HG03460 (cell line): ENCODE data around the gene HS3ST3B1.

Experiments
- ATAC-seq: cut with Tn5 transposase; IDR thresholded peaks from one replicate; pipeline ENCODE4 v1.9.1; 2021; ENCODE audit not compliant: unreplicated experiment

The HS3ST3B1 gene

DNA sequence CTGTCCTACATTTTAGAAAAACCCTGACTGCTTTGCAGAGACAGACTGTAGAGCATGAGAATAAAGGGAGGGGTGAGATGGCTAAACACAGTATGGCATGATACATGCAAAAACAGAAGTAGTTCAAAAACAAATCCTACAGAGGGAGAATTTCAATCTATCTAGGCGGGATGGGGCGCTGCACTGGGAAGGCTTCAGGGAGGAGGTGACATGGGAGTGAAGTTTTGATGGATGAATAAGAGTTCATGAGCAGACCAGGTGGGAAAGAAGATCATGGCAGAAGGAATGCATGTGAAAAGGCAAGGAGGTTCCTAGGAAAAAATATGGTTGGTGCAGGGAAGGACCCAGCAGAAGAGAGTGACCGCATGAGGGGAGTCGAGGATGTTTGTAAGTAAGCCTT is 19.2 kb downstream of the HS3ST3B1 start:
- no peak for ATAC-seq

DNA sequence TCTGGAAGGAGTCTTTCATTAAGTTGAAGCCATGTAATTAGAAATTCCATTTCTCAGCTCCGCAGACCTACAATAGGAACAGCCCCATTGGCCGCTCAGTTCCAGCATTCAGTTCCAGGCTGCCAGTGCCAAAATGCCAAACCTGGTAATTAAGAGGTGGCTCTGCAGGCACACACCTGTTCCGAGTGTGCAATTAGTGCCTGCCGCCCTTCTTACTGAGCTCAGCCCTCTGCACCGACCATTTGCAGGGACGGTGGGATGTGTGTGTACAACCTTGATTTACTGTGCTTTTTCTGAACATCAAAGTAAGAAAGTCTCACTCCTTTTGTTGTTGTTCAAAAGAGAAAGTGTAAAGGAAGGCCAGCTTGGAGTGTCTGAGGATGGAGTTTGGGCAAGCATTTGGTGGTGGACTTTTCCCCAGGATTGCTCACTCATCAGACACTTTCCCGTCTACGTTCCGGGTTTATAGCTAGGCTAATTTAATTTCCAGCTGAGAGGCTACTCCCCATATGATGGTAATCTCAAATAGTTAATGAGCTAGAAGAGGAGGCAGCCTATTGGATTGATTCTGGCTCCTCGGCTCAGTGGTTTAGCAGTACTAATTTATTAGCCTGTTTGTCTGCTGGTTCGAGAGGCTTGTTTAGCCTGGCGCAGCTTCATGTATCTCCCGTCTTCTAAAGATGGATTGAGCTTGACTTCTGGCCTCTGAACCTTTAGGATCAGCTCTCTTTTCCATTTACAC is 20.0 kb downstream of the HS3ST3B1 start:
- ATAC-seq: no peak

DNA sequence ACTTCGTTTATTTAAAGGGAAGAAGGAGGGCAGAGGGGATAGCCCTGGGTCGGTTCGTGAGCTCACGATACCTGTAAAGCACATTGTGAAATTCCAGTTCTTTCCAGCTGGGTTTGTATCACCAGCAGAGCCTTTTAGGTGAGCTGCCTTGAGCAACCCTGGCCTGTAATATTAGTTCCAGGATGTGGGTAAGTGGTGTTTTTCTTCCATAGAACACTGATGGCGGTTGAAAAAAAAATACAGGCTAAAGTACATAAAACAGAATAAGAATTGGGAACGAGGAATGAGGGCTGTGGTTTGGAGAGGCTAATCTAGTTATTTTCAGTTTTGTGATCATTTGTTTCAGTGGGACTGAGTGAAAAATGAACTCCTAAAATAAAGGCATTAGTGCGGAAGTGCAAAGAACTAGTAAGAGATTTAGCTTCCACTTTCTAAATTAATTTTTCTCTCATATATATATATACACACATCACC is 20.6 kb downstream of the HS3ST3B1 start:
- no peak for ATAC-seq

DNA sequence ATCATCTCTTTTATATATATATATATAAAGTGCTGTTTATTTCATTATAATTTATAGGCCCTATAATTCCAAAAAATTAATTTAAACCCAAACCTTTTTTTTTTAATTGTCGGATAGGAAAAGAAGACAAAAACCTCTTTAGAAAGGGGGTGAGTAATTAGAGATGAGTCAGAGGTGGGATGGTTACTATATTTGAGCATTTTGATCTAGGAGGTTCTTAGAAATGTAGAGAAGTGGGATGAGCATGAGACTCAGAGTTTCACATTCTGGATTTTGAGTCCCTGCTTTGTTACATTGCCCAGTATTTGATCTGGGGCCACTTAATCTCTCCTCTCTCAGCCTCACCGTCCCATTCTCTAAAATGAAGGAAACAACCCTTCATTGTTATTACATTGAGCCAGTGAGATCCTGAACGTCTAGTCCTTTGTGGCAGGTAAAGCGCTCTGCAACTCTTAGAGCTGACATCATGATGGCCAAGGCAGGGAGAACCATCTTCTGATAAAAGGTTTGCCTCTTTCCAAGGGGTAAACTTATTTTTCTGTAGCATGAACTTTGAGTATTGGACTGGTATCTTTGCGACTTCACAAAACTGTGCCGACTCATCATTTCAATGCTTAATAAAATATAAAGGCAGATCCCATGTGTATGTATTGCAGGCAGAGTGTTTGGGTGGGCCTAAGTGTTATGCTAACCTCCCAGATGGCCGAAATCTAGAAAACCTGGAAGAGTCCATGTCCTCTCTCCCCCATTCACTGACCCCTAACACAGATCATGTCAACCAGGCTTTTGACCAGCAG is 21.3 kb downstream of the HS3ST3B1 start:
- no peak for ATAC-seq

DNA sequence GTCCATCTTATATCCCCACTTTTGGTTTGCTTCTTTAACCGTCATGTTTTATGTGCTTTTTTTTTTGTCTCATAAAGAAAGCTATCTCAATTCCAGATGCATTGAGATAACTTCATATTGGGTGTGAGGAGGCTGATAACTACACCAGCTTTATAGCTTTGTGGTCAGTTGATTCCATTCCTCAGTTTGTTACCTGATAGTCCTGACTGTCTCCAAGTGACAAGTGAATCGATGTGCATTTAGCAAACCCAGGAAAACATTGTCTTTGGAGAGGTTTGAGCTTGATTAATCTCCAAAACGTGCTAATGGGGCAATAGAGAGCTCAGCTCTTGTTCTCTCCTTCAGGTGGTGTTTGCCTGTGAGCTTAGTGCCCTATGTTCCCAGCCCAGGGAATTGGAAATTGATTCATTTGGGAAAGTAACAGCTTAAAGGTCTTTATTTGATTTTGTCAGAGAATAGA is 22.7 kb downstream of the HS3ST3B1 start:
- ATAC-seq: no peak

DNA sequence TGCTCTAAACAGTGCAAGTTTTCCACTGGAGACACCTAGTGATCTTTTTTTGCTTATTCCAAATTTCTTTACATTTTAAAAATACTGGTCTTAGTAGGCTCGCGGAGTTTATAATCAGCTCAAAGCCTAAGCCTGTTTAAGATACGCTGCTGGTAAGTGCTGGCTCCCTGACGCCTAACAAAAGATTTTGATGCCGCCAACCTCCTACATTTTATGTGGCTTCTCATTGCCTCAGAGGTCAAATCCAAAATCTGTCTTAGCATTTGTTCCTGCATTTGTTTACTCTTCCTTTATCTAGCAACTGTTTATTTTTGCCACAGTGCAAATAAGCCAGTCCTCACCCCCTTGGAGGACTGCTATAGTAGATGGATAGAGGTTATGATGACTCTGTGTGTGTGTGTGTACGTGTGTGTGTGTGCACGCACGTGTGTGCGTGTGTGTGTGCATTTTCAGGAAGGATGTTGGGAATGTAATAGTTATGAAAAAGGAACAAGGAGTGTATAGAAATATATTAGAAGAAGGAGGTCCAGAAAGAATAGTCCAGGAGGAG is 24.8 kb downstream of the HS3ST3B1 start:
- ATAC-seq: no peak

DNA sequence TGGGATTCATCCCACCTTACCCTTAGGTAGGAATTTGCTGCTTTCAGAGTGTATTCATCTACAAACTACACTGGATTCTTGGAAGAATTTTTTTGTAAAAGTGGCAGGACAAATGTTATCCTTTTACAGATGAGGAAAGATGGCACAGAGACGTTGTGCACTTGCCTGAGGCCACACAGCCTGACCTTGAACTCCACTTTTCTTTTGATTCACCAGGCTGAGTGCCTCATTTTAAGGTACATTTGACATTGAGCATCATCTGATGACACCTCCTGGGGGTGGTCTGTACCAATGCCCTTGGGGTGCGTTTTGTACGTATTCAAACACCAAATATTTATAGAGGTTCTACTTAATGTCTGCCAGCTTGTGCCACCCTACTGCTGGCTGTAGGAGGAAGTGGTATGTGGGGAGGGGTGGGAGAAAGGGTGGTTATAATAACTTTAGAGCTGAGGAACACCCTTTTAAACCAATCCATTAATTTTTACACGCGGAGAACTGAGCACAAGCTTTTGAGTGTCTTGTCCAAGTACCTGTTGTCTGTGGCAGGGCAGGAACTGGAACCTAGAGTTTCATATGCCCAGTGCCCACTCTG is 29.1 kb downstream of the HS3ST3B1 start:
- no peak for ATAC-seq

DNA sequence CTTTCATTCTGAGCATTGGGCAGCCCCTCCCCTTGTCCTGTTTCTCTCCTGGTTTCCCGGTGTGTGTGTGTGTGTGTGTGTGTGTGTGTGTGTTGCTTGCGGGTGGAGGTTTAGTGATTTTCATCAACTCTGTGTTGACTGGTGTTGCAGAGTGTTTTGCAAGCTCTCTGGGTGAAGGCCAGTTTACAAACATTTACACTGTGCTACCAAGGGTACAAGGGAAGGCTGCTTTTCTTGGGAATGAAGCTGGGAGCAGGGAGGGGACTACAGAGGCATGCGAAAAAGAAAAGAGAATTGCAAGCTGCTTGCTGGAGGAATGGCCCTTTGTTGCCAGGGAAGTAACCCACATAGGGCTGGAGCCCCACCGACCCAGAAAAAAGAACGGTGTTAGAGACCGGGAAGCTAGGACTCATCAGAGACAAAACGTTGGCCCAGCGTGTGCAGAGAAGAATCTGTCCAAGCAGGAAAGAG is 29.6 kb downstream of the HS3ST3B1 start:
- no peak for ATAC-seq

DNA sequence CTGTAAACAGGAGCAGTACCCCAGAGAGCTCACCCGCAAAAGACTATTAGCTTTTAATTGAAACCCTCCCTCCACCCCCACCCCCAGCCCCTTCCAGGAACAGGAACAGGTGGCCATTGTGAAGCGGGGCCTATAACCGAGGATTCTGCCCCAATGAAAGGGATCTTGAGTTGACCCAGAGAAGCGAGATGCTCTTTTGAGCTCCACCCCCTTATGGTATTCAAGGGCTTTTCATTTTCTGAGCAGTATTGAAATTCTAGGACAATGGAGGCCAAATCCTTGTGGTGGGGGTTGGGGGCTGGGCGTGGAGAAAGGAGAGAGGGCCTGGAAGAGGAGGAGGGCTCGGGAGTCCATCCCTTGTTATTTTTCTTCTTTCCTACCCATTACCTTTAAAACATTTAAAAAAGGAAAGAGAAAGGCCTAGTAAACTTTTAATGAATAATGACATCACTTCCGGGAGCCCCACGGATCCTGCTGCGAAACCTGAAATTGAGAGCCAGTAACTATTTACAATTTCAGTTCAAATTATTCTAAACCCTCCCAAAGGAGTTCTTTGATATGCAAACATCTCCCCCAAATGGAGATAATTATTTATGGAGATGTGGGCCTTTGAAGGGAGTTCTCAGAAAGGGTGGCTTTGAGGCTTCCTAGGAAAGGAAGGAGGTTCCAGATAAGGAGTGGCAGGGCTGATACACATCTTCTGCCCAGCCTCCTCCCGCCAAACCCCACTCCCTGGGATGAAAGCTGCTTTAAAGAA is 30.5 kb downstream of the HS3ST3B1 start:
- ATAC-seq: no peak

DNA sequence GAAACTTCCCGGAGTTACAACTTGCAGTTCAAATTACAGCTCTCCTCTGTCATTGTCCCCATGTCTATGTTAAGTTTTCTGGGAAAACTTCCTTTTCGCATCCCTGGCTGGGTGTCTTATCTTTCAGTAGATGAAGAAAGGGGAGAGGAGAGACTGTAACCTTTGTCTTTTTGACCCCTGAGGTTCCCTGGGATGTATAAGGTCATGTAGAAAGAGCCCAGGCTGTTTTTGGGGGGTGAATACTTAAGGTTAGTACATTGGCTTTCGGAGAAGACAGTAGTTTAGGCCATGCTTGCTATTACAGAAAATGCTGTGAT is 31.1 kb downstream of the HS3ST3B1 start:
- no peak for ATAC-seq

DNA sequence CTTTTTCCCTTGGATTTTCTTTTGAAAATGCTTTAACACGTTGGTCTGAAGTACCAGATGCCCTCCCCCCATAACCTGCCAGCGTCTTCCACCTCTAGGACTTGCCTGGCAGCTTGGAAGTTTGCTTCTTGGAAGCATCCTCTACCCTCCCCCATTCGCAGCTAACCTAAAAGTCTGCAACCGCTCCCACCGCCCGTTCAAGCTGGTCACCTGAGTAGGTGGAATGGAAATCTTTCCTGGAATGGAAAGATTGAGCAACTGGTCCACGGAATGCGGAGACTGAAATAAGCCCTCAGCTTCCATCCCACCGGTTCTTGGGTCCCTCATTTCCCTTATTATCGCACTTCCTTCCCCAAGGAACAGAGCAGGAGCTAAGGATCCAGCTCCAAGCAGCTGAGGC is 31.4 kb downstream of the HS3ST3B1 start:
- ATAC-seq: no peak

DNA sequence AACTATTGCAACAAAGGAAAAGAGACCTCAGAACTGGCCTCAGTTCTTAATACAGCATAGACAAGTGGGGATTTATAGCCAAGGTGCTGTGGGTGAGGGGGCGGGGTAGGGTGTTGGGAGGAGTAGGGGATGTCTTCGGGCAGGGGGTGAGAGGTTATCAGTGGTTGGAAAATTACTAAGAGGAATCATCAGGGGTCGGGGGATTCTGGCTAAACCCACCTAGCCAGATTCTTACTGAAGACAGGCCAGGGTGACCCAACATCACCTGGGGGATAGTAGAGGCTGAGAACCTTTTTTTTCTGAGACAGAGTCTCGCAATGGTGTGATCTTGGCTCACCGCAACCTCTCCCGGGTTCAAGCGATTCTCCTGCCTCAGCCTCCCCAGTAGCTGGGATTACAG is 32.6 kb downstream of the HS3ST3B1 start:
- no peak for ATAC-seq

DNA sequence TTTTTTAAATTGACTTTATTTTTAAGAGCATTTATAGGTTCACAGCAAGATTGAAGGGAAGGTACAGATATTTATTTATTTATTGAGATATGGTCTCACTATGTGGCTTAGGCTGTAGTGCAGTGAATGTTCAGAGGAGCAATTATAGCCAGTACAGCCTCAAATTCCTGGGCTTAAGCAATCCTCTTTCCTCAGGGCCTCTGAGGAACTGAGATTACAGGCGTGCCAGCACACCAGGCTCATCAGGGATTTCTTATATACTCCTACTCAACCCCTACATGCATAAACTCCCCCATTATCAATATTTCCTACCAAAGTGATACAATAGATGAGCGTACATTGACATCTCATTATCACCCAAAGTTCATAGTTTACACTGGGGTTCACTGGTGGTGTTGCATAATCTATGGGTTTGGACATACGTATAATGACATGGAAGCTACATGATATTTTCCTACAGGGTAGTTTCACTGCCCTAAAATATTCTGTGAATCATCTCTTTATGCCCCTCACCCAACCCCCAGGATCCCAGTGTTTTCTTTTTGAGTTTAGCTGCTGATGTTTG is 33.5 kb downstream of the HS3ST3B1 start:
- ATAC-seq: no peak

DNA sequence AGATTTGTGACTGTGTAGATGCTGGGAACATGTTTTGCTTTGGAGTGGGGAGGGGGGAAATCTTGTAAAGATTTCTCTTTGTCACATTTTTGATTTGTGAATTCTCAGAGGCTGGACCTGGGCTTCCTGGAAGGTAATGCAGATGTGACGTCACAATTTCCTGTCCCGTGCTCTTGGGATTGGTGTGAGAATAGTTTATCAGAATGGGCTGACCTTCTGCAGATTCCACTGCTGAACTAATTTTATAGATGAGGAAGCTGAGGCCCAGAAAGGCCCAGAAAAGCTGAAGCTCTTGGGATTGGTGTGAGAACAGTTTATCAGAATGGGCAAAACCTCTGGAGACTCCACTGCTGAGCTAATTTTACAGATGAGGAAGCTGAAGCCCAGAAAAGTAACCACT is 34.0 kb downstream of the HS3ST3B1 start:
- ATAC-seq: no peak

DNA sequence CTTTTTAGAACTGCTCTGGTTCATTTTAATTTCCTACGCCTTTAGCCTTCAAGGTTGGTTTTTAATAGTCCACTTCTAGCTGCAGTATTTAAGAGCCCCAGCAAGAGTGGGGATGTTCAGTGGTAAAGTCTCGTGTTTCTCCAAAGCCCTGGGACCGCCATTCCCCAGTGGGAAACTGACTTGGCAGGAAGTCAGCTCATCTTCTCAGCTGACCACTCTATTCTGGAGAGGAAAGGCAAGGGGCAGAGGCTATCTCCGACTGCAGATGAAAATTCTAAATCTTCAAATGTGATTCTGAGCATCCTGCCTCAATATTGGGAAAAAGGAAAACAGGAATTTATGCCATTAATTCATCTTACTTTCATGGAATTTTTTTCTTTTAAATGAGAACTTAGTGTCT is 35.5 kb downstream of the HS3ST3B1 start:
- no peak for ATAC-seq

DNA sequence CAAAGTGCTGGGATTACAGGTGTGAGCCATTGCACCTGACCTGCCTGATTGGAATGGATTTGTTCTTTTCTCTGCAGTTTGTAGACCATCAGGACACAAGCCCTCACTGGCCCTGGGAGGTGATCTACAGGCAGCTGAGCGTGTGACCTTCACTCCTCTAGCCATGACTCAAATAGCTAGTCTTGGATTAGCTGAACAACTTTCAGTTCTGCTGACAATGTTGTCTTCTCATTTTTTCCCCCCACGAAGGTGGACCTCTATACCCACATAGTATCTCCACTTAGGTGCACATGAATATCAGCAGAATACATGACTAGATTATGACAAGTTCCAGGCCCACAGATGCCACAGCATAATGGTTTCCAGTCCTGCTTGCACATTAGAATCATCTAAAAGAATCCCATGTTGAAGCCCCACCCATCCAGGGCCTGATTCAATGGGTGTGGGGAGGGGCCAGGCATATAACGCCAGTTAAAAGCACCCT is 36.8 kb downstream of the HS3ST3B1 start:
- ATAC-seq: no peak

DNA sequence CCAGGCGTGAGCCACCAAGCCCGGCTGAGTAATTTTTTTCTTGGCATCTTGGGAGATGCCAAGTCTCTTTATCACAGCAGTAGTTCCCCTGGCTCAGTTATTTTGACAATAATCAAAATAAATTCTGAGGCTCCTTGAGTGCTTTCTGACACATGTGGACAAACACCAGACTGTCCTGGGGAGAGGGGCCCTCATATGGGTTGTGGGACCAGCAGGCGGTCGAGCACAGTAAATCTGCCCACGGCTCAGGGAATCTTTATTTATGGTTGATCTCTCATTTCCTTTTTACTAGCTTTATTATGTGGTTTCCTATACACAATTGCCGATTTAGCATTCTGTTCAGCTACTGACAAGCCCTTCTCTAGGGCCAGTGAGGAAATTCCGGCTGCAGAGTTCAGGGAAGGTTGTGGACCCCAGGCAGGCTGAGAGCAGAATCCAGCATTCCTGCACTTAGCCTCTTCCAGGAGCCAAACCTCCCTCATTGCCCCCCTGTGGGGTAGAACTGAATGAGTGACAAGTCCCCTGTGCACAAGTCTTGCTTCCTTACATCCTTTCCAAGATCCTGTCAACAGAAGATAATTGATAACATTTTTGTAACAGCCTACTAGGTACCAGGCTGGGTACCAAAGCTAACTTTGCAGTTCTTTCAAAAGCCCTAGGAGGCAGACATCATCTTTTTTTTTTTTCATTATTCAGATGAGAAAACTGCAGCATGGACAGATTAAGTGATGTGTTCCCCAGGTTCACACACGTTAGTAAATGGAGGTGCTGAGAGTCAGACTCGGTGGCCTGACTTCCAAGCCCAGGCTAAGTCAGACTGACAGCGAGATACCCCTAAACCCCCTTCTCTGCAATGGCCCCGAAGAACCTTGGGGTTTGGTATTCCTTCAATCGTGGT is 40.2 kb downstream of the HS3ST3B1 start:
- no peak for ATAC-seq

DNA sequence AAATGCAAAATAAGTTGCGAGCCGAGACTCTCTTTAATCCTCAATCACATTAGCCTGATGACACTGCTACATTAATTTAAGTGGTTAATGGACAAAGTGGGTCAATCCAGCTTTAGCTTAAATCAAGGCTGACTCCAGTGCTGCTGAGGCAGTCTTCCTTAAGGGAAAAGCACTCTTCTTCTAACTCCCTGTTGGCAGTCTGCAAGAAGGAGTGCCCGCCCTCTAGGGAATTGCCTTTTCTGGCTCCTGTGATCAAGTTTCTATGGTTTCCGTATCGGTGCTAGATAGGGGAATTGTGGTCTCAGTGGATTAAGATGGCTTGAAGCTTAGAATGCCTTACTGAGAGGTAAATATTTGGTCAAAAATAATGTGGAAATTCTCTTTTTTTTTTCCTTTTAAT is 41.0 kb downstream of the HS3ST3B1 start:
- ATAC-seq: no peak

DNA sequence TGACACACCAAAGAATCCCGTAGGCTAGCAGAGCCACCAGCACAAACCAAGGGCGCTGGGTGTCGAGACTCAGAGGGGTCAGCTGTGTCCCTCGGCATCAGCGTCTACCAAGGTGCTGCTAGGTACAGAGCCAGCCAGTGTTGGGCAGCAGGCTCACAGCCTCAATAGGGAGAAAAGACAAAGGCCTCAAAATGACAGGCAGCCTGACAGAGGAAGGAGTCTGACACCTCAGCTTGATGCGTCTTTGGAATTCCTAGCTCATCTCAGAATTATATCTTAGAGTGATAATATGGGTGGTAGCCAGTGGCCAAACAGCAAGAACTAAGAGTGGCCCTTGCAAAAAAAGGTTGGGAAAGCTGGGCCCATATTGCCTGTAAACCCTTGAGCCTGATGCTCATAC is 45.9 kb downstream of the HS3ST3B1 start:
- ATAC-seq: no peak
